GM10847 (cell line): ENCODE data around the gene PAPOLG.

ENCODE experiments used
- POLR2A ChIP-seq: IDR thresholded peaks from 2 replicates; pipeline ENCODE4 v1.6.1; 2011; ENCODE audit not compliant: insufficient read length; ENCODE audit errors: extremely low read depth

PAPOLG gene

DNA sequence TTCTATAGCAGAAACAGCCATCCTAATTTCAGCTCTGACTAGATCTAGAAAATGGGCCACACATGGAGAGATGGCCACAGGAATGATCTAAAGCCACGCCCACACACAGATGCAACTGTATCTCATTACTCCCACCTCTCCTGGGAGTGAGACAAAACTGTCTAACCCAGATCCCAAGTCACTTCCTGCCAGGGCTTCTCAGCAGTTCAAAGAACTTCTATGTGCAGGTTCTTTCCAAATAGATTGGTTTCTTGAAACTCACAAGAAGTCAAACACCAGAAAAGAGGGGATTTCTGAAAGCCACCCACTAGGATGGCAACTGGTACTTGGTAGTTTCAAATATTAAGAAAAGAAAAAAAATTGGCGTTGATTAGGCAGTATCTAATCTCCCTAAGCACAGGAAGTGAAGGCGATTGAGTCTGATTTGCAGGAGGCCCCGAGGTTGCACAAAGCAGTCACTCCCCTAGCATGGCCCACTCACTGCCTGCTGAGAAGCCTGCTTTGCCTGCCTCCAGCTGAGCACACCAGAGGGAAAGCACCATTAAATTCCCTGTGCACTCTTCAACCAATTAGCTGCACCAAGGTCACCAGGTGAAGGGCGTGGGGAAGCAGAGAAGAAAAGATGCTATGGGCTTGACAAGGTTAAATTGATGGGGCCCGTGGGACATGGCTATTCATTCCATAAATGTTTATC, 51.1 kb downstream of the PAPOLG start:
- no peak for TF ChIP-seq POLR2A

DNA sequence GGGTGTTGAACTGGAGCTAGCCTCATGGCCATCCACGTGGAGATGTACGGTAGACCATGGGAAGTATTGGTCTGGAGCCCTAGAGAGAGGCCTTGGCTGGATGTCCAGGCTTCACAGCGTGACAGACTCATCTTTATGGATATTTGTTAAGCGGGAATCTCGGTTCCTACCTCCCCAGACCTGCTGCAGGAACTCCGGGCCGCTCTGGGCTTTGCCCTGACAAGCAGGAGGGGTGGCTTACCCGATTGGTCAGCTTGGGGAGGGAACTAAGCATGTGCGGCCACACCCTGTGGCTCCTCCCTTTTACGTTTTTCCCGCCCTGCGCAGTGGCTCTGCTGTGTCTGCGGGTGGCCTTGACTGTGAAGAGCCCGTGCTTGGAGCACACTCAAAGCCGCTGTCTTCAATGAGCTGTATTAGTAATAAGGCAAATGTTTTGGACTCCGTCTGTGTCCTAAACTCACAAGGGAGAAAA, 52.3 kb downstream of the PAPOLG start:
- no peak for TF ChIP-seq POLR2A

GRCh38 chr2:60811491-60812375, 55.7 kb downstream of the PAPOLG start:
- TF ChIP-seq POLR2A: no peak

GRCh38 chr2:60818272-60818671, 62.2 kb downstream of the PAPOLG start:
- TF ChIP-seq POLR2A: no peak

DNA sequence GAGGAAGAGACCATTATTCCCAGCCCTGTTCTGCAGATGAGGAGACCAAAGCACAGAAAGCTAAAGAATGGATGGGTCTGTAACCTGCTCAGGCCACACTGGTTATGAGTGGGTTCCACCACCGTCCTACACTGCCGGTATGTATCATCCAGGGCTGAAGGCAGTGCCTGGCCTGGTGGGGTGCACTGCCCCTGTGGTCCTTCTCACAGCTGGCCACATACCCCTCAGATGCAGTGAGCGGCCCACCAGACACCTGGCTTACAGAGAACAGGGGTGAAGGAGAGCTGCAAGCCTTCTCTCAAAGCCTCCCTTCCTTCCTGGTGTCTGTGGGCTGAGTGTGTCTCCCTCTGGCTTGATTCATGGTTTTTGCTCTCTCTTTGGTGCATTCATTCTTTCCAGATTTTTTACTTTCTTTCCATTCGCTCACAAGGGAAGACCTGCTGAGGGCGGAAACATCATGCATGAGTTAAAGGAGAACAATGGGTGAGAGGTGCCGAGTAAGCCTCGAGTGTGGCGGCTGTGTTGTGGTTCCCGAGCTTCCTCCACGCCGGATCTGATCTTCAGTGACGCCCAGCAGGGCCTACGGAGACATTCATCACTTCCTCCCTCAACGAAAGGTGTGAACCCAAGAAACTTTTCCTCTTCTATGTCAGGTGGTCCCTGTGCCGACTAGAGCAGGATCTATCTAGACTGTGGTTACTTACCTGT, 63.2 kb downstream of the PAPOLG start:
- TF ChIP-seq POLR2A: no peak

DNA sequence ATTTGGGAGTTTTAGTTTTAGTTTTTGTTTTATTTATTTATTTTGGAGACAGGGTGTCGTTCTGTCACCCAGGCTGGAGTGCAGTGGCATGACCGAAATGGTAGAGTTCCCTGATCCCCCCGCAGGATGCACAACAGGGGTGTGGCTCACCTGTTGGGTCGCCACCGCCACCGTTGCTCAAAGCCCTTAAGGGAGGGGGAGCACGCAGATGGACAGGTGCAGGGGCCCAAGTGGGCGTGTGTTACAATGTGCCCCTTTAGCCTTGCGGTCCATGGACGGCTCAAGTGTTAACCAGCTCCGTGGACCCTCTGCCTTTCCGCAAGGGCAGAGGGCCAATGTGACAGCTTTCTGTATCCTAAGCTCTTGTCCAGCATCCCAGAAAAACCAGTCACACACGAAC, 63.9 kb downstream of the PAPOLG start:
- TF ChIP-seq POLR2A: no peak

GRCh38 chr2:60820416-60821132, 64.5 kb downstream of the PAPOLG start:
- TF ChIP-seq POLR2A: no peak

- TF ChIP-seq POLR2A: no peak
Observed at GRCh38 chr2:60821133-60821469, 65.0 kb downstream of the PAPOLG start.

GRCh38 chr2:60821587-60822302, 65.7 kb downstream of the PAPOLG start:
- TF ChIP-seq POLR2A: no peak

- no peak for TF ChIP-seq POLR2A
Observed at GRCh38 chr2:60822987-60823386, 66.9 kb downstream of the PAPOLG start.

GRCh38 chr2:60823694-60824305, 67.7 kb downstream of the PAPOLG start:
- TF ChIP-seq POLR2A: no peak

DNA sequence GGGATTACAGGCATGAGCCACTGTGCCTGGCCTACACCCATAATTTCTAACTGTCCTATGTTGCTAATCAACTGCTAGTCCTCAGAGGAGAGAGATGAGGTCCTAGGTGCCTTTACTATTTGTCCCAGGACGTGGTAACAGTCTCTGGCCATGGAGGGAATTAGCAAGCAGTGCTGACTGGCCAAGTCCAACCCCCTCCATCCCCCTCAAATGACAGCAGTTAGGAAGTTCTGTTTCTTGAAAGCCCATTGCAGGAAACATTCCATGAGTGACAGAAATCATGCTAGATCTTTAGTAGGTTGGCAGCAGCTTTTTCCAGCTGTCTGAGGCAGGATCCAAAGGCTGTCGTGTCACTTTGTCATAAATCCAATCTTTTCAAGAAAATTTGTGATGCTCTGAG, 69.6 kb downstream of the PAPOLG start:
- no peak for TF ChIP-seq POLR2A

GRCh38 chr2:60826111-60826510, 70.0 kb downstream of the PAPOLG start:
- no peak for TF ChIP-seq POLR2A

GRCh38 chr2:60827369-60827768, 71.3 kb downstream of the PAPOLG start:
- no peak for TF ChIP-seq POLR2A
